Measurements from ENCODE around the gene MMS19.
"Not testable (repeated sequence)": the region's sequence is repeated elsewhere in the genome, so short reads cannot be mapped to it uniquely, and the experiment has no call there.

The MMS19 gene

GRCh38 chr10:97528876-97529275 lies 30.7 kb upstream of the MMS19 start:
- not testable (repeated sequence) for DNase-seq (ENCODE audit: low read depth)

- DNase-seq (ENCODE audit: low read depth): no peak
Measured at GRCh38 chr10:97525683-97526110, 27.5 kb upstream of the MMS19 start.

DNA sequence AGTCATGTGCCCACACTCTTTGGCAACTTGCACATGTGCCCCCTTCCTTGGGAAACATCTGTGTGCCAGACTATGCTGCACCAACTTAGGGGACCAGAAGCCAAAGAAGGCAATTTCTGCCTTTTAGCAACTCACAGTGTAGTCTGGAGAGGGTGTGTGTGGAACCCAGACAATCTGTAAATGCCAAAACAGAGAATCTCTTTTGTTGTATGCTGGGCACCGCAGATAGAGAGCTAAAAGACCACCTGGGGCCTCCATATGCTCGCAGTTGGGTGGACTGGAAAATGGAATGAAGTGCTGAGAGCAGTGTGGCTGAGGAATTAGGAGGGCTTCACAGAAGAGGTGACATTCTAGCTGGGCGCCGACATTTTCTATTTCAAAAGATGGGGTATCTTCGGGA lies 26.9 kb upstream of the MMS19 start:
- no peak for DNase-seq (ENCODE audit: low read depth)

DNA sequence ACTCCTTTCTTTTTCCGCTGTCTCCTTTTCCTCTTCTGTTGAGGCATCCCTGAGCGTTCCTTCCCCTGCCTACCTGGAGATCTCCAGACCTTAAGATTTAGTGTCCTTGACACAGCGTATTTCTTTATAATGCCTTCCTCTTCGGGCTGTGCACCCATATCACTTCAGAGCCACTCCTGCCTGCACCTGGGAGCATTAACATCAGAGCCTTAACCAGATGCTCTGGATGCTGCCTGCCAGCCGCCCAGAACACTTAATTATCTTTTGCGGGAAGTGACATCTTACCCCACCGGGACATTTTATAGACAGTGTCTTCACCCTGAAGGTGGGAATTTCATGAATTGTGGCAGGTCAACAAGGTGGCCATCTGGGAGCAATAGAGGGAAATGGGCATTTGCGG lies 24.7 kb upstream of the MMS19 start:
- DNase-seq (ENCODE audit: low read depth): no peak

DNA sequence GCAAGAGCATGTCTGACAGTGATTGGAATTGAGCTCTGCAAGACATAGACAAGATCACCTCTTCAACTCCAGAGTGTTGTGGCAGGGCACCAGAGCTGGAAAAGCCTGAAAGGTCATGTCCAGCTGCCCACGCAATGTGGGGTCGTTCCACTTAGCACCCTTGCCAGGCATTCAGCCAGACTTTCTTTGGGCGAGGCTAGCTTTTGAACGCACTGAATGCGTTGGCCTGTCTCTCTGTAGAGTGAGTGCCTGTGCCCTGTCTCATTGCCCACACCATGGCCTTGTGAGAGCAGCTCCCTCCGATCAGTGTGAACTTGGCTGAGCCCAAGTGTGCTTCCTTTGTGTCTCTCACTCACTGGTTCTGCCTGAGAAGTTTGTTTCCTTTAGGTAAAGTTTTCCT lies 23.8 kb upstream of the MMS19 start:
- no peak for DNase-seq (ENCODE audit: low read depth)

DNA sequence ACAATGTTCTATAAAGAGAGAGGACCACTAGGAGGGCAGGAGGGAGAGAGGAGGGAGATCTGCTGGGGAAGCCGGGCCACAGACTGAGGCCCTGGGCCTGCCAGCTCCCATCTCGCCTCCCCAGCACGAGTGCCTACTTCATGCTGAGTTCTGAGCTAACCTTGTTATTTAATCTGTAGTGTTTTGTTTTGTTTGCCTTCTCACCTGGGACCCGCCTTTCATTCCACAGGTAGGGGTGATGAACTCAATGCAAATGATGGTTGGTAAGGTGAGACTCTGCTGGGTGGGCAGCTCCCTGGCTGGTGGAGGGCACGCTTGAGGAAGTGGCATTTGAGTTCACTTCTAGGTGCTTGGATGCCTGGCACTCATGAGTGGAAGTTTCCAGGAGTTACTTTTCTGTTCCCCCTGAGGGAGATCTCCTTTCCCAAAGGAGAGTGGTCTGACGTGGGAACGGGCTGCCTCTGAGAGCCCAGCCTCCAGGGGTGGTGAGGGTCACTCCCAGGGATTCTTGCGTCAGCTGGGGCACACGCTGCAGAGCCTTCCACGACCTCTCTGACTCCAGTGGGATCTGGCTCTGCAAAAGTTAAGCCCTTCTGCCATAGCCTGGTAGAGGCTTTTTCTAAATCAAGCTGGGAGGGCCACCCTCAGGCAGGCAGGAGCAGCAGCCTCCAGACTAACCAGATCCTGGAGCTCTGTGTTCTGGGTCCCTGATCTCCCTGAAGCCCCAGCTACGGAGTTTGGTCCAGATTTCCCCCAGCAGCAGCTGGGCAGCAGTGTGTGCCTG lies 22.9 kb upstream of the MMS19 start:
- no peak for DNase-seq (ENCODE audit: low read depth)

GRCh38 chr10:97520520-97520919 lies 22.3 kb upstream of the MMS19 start:
- no peak for DNase-seq (ENCODE audit: low read depth)

GRCh38 chr10:97519342-97519741 lies 21.1 kb upstream of the MMS19 start:
- no peak for DNase-seq (ENCODE audit: low read depth)

DNA sequence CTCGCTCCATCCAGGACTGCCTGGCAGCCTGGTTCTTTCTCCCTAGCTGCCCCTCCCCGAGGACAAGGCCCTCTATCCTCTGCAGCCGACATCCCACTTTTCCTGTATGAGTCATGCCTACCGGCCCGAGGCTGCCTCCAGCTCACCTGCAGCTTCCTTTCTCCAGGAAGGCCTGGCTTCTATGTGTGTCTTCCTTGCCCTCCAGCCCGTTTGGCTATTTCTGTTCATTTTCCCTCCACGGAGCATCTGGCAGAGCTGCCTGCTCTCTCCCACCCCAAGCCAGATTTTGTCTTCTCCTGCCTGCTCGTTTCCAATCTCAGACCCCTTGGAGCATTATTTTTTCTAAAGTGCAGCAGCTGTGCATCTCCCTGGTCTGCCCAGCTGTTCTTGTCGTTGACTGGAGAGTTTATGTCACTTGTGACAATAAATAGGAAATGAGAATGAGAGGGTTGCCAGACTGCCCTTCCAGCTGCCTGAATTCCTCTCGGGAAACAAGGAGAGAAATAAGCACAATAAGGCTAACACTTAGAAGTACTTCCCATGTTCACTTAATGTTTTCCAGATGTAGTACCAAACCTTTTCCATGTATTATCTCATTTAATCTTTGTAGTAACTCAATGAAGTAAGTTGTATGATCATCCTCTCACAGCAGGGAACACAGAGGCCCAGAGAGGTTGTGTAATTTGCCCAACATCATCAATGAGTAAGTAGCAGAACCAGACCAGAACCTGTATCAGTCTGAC lies 20.2 kb upstream of the MMS19 start:
- no peak for DNase-seq (ENCODE audit: low read depth)

DNA sequence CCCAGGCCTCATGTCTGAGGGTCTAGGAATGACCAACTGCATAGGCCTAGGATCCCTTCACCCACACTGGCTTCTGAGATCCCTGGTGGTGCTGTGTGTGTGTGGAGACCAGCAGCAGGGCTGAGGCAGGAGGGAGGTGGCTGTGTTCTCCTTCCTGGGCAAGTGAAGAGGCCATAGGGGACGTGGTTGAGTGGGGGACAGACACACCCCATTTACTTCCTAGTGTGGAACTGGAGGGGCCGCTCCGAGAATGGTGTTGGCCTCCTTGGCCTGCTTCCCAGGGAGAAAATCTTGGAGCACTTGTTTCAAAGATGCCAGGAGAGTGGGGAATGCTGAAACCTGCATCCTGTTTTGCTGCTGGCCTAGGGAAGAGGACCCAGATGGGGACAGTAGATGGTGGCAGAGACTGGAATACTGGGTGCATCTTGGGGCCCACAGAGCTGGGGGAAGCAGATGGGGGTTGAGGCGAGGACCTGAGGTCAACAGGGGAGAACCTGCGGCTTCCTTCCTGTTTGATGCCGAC lies 19.6 kb upstream of the MMS19 start:
- no peak for DNase-seq (ENCODE audit: low read depth)

- no peak for DNase-seq (ENCODE audit: low read depth)
Measured at GRCh38 chr10:97517096-97517750, 19.0 kb upstream of the MMS19 start.

DNA sequence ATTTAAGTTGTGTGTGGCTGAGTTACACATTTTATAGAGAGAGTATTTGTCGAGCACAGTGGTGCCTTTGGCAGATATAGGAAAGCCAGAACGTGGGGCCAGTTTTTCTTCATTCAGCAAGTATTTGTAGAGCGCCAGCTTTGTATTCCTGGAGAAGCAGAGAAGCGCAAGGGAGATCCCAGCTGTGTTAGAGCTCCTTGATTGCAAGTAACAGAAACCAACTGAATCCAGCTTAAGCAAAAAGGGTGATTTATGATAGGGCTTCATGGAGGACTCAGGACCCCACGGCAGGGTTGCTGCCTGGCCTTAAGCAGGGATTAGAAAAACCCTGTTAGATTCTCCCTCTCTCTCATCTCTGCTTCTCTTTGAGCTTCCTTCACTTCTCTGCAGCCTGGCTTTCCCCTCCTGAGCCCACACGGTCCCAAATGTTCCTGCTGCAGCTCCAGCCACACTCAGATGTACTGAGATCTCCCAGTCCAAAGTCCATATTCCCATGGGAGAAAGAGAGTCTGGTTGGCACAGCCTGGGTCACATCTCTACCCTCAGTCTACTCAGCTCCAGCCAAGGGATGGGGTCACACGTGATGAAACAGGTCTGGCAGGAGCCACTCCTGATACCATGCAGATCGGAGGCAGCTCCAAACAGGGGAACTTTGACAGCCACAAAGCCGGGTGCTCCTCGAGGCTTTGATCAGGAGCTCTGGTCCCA lies 17.2 kb upstream of the MMS19 start:
- no peak for DNase-seq (ENCODE audit: low read depth)

DNA sequence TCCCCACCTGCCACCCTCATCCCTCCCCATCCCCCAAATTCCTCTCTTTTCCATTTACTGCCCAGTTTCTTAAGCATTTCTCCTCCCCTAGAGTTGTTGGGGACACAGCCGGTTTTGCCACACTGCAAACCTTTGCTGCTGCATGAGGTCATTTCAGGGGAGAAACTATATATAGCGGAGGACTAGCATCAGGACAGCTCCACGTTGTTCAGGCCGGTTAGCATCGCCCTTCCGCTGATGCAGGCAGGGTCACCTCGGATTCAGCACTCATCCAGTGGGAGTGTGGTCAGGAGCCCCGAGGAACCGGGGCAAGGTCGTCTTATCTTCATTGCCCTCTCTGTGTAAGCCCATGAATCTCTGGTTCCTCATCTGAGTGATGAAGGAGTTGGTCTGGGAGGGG lies 16.1 kb upstream of the MMS19 start:
- no peak for DNase-seq (ENCODE audit: low read depth)

DNA sequence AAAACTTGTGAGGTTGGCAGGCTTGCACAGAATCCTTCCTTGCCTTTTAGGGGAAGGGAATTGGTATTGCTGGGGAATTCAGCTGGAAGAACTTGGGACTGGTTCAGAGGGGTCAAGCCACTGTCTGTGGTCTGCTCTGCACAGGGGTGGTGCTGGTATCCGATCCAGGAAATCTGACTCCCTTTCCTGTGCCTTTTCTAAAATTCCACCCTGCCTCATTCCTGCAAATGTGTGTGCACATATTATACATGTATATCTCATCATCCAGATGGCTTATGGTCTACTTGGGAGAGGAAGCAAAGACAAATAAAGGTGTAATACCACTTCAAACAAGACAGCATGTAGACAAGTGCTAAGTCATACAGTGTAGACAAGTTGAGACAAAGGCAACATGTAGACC lies 14.8 kb upstream of the MMS19 start:
- DNase-seq (ENCODE audit: low read depth): no peak

DNA sequence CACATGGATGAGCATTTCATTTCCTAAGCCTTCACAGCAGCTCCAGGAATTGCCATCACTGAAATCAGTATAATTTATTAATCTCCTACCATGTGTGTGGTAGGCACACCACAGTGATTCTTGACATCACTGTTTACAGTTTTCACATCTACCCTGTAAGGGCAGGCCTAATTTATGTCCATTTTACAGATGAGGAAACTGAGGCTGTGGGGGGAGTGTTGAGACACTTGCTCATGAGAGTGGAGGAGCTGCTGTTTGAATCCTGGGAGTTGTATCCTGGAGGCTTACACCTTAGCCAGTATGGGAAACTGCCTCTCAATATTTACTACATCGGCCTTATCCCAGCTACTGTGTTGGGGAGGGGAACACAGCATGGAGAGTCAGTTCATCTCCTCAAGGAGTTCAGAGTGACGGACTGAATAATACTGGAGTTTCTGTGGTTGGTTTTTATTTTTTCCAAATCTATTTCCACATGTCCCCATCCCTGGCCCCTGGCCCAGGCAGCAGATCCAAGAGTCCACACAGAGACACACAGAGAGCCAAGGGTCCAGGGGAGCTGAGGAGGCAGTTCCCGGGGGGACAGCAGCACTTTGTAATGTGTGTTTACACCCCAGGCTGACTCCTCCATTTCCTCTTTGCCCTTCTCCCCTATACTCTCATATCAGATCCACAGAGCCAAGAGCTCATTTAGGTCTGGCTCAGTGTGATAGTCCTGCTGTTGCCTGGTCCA lies 13.7 kb upstream of the MMS19 start:
- DNase-seq (ENCODE audit: low read depth): no peak

DNA sequence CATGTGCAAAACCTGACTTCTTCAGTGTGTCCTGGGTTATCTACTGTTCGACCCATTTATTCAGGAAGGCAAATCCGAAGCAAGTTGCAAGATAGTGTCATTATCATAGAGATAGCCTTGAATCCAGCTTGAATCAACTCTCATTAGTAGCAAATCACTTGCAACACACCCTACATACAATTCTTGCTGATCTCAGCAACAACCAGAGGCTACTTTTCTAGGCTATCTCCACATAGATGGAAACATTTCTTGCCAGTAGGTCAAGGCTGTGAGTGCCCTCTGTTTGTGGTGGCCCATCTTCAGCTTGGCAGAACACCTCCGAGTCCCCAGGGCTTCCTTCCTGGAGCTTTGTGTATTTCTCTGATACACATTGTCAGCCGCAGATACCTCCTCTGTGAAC lies 12.5 kb upstream of the MMS19 start:
- no peak for DNase-seq (ENCODE audit: low read depth)

GRCh38 chr10:97509120-97509680 lies 11.0 kb upstream of the MMS19 start:
- no peak for DNase-seq (ENCODE audit: low read depth)

DNA sequence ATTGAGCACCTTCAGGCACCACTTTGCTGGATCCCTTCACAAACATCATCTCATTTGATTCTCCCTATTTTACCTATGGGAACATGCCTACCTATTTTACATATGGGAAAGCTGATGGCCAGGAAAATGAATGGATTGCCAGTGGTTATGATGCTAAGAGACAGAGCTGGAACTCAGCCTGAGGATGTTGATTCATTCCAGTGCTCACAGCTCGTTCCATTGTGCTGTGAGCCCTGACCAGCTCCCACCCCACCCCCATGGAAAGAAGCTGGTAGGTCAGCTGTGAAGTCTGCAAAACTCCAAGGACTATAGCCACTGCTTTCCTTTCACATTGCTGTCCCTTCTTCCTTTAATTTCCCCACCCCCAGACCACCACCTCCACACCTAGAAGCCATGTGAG lies 10.1 kb upstream of the MMS19 start:
- no peak for DNase-seq (ENCODE audit: low read depth)

- no peak for DNase-seq (ENCODE audit: low read depth)
Measured at GRCh38 chr10:97506199-97506991, 8.2 kb upstream of the MMS19 start.

GRCh38 chr10:97505152-97505551 lies 6.9 kb upstream of the MMS19 start:
- DNase-seq (ENCODE audit: low read depth): no peak
